Activated CD8-positive, alpha-beta T cell treated with anti-CD3 and anti-CD28 coated beads for 36 hours (primary cell): ENCODE results near the gene PTGDS. TPM values are rescaled to one million over a fixed set of nuclear protein-coding genes. Genes with fewer than 3 reads are reported as not detected.

Experiments
- ATAC-seq: fragments of 200-7000 bp; cut with Tn5 transposase; one replicate; pipeline ENCODE4 v1.10.0; 2021; ENCODE audit warnings: mild to moderate bottlenecking, moderate library complexity
- CTCF ChIA-PET: fragments of 350-600 bp; sonication (Branson Sonifier 250); formaldehyde crosslinking; loops from one replicate; lab custom pipeline; 2021; ENCODE audit warnings: antibody characterized with exemption; lab: Charles Lee
- POLR2A ChIA-PET: fragments of 350-600 bp; sonication (Branson Sonifier 250); formaldehyde crosslinking; loops from one replicate; lab custom pipeline; 2021; ENCODE audit warnings: antibody characterized with exemption; lab: Charles Lee
- DNase-seq: peaks from one replicate; pipeline ENCODE4 v3.0.0-alpha.2; 2020
- H3K27ac Mint-ChIP-seq: one replicate; pipeline ENCODE4 v1.8.0; 2021; ENCODE audit warnings: mild to moderate bottlenecking, mixed read lengths
- H3K27me3 Mint-ChIP-seq: one replicate; pipeline ENCODE4 v1.8.0; 2021; ENCODE audit warnings: mixed read lengths
- H3K36me3 Mint-ChIP-seq: one replicate; pipeline ENCODE4 v1.8.0; 2021; ENCODE audit warnings: low read depth, mixed read lengths
- H3K4me1 Mint-ChIP-seq: one replicate; pipeline ENCODE4 v1.8.0; 2021; ENCODE audit warnings: low read depth, mixed read lengths
- H3K4me3 Mint-ChIP-seq: one replicate; pipeline ENCODE4 v1.8.0; 2021; ENCODE audit warnings: mild to moderate bottlenecking, moderate library complexity, mixed read lengths
- H3K9me3 Mint-ChIP-seq: one replicate; pipeline ENCODE4 v1.8.0; 2021; ENCODE audit warnings: mixed read lengths
- CTCF ChIP-seq: fragments of 200-600 bp; IDR thresholded peaks from one replicate; pipeline ENCODE4 v1.8.0; 2022; ENCODE audit warnings: antibody characterized with exemption, mild to moderate bottlenecking
- intact Hi-C: fragments of 100-400 bp; cut with micrococcal nuclease; formaldehyde crosslinking; loops from one replicate; pipeline ENCODE4 v1.10.0; 2022
- total RNA-seq, 2 experiments: library from RNA; stranded (reverse); gene quantifications; one replicate each; pipeline ENCODE4 v1.2.3, GENCODE V29; 2021

Gene PTGDS
- total RNA-seq, 2 experiments from 2014 or later = not detected

- ChIA-PET POLR2A (interaction anchor here (1.3 kb wide), 1 partner anchor 13 kb away, joined by 5 read pairs; no protein-coding TSS in a partner anchor), CTCF (interaction anchor here (0.9 to 4.5 kb wide), 4 partner anchors 11 to 189 kb away, joined by 3 to 24 read pairs (median 6); no protein-coding TSS in a partner anchor)
- DNase-seq = no peak
- TF ChIP-seq CTCF = no peak
- Mint-ChIP-seq H3K27ac (no peak overlapping the region), H3K4me3 (no peak overlapping the region), H3K4me1 (peaks cover 20% of the 10 kb centered on the region), H3K27me3 (no peaks in the 10 kb centered on the region), H3K9me3 (no peaks in the 10 kb centered on the region), H3K36me3 (no peaks in the 10 kb centered on the region)
- no peak for ATAC-seq
- intact Hi-C loops = no loop called here
These were observed 357 bp downstream of the PTGDS start for GRCh38 chr9:136977649-136978072.

GRCh38 chr9:136978073-136978864 is 965 bp downstream of the PTGDS start:
- H3K27me3 Mint-ChIP-seq = no peaks in the 10 kb centered on the region
- intact Hi-C loops = no loop called here
- ChIA-PET CTCF (interaction anchor here (0.9 to 4.5 kb wide), 5 partner anchors 10 to 190 kb away, joined by 3 to 24 read pairs (median 5); no protein-coding TSS in a partner anchor), POLR2A (interaction anchor here (1.2 kb wide), 1 partner anchor 14 kb away, joined by 3 read pairs; the partner anchor contains the start of gene PAXX)
- no peaks in the 10 kb centered on the region for H3K36me3 Mint-ChIP-seq
- DNase-seq (peak; percentile 76), ATAC-seq (peak; percentile 75)
- no peak overlapping the region for H3K27ac Mint-ChIP-seq
- TF ChIP-seq CTCF = no peak
- H3K9me3 Mint-ChIP-seq = no peaks in the 10 kb centered on the region
- peaks cover 20% of the 10 kb centered on the region for H3K4me1 Mint-ChIP-seq
- H3K4me3 Mint-ChIP-seq = no peak overlapping the region

GRCh38 chr9:136978865-136979544 is 1.7 kb downstream of the PTGDS start:
- Mint-ChIP-seq H3K27ac (no peak overlapping the region), H3K4me3 (no peak overlapping the region), H3K36me3 (no peaks in the 10 kb centered on the region), H3K27me3 (peaks cover 4% of the 10 kb centered on the region), H3K4me1 (peaks cover 20% of the 10 kb centered on the region), H3K9me3 (no peaks in the 10 kb centered on the region)
- POLR2A ChIA-PET = interaction anchor here (1.2 kb wide), 1 partner anchor 14 kb away, joined by 3 read pairs; the partner anchor contains the start of gene PAXX
- intact Hi-C loops = no loop called here
- DNase-seq (no peak), ATAC-seq (no peak)
- no peak for TF ChIP-seq CTCF
- CTCF ChIA-PET = interaction anchor here (1.0 to 4.5 kb wide), 2 partner anchors 27 to 56 kb away, joined by 3 to 24 read pairs; no protein-coding TSS in a partner anchor

GRCh38 chr9:136979769-136980587 is 2.7 kb downstream of the PTGDS start:
- intact Hi-C loops = no loop called here
- ATAC-seq (no peak), DNase-seq (no peak)
- Mint-ChIP-seq H3K36me3 (no peaks in the 10 kb centered on the region), H3K4me1 (peaks cover 17% of the 10 kb centered on the region), H3K4me3 (no peak overlapping the region), H3K9me3 (no peaks in the 10 kb centered on the region), H3K27ac (no peak overlapping the region), H3K27me3 (peaks cover 5% of the 10 kb centered on the region)
- ChIA-PET POLR2A (no interaction called here), CTCF (no interaction called here)
- TF ChIP-seq CTCF = no peak
